Smooth muscle cell of the brain vasculature (primary cell): ENCODE data around the gene DMD.

Experiments
- DNase-seq: peaks from one replicate; pipeline ENCODE4 v3.0.0-alpha.2; 2012; ENCODE audit warnings: low read depth, low spot score

DMD gene

DNA sequence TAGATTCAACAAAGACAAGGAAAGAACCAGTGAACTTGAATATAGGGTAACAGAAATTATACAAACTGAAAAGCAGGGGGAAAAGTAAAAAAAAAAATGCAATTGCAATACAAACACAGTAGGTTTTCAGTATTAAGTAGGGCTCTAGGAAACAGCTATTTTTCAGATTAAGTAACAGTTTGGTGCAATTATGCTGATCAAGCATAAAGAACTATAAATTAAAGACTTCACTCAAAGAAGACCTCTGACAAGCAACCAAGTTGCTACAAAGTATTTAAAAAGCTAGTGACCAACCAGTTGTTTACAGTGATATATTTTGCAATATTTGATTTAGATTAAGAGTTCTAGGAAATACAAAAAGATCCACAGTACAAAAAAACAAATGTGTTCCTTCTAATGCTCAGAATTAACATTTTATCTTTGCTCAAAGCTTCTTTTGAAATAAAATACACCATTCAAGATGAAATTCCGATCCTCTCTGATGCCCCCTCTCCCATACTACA lies 1908.7 kb downstream of the DMD start:
- no peak for DNase-seq

GRCh38 chrX:31301941-31302340 lies 1909.4 kb downstream of the DMD start:
- DNase-seq, result no peak

DNA sequence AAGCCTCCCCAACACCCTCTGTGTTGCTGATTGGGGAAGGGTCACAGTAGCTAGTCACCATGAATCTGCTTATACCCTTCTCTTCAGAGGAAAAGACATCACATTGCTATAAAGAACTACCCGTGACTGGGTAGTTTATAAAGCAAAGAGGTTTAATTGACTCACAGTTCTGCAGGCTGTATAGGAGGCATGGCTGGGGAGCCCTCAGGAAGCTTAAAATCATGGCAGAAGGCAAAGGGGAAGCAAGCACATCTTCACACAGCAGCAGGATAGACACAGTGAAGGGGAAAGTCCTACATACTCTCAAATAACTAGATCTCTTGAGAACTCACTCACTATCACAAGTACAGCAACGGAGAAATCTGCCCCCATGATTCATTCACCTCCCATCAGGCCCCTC lies 1910.1 kb downstream of the DMD start:
- no peak for DNase-seq

GRCh38 chrX:31298916-31299315 lies 1912.4 kb downstream of the DMD start:
- no peak for DNase-seq

DNA sequence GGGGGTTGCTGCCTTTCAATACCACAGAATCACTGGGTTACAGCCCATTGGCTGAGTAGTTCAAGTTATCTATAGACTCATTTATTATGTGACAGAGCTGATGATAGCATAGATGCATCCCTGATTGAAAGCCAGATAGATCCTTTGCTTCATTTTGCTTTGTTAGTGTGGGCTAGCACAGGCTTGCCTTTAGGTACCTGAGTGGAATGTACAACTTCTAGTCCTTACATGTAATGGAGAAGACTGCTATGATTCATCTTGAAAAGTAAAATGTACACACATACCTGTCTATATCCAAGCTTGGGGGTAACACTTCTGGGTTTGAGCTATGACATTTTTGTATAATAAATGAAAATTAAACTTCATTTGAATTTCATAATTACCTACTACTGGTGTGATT lies 1913.5 kb downstream of the DMD start:
- no peak for DNase-seq

GRCh38 chrX:31294475-31294874 lies 1916.9 kb downstream of the DMD start:
- no peak for DNase-seq

GRCh38 chrX:31293409-31293808 lies 1917.9 kb downstream of the DMD start:
- no peak for DNase-seq

- DNase-seq, result no peak
Measured at GRCh38 chrX:31291131-31291530, 1920.2 kb downstream of the DMD start.

- no peak for DNase-seq
Measured at GRCh38 chrX:31287861-31288260, 1923.5 kb downstream of the DMD start.

- DNase-seq, result no peak
Measured at GRCh38 chrX:31280580-31280979, 1930.8 kb downstream of the DMD start.

GRCh38 chrX:31279359-31279758 lies 1932.0 kb downstream of the DMD start:
- no peak for DNase-seq

DNA sequence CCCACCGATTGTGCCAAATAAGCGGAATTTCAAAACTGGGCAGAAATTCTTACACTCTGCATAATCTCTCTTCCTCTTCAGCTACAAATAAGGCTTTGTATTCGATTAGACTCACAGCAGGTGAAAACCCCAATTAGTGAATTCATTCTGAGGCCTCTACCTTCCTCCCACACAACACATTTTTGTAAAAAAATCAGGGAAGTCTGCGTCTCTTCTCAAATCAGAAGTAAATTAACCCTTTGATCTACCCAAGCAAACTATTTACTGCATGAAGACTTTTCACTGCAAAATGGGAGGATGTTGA lies 1938.9 kb downstream of the DMD start:
- no peak for DNase-seq

DNA sequence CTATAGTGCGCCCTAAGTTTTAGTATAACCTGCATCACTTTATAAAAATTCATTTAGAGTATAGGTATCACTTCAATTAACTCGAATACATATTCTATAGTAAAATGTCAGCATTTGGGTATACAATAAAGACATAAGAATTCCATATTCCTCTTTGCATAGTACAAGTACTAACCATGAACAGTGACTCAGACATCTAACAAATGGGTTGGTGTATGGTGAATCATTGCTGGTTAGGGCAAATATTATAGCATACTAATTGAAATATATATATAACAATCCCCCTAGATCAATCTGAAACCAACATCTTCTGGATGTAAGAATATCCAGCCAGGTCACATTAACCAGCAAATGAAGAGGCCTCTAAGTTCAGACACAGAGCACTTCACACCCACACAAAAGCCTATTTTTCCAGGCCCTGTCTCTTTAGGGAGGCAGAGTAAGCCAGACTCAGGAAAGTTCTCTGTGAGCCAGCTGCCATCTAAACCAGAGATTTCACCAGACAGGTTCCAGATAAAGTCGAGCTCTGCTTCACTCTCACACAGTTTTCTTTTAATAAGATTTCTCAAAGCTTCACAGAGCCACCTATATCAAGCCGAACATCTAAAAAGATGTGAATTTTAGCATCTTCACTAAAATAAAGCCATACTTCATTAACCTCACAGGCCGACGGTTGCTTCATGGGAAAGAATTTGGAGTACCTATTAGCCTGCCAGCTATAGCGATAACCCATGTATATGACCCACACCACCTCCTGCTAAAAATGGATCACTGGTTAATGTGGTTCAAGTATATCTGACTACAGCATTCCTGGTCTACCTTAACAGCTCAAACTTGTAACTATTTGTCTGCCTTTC lies 1939.5 kb downstream of the DMD start:
- no peak for DNase-seq

- DNase-seq, result no peak
Measured at GRCh38 chrX:31269914-31270313, 1941.4 kb downstream of the DMD start.

GRCh38 chrX:31268359-31268758 lies 1943.0 kb downstream of the DMD start:
- DNase-seq, result no peak

DNA sequence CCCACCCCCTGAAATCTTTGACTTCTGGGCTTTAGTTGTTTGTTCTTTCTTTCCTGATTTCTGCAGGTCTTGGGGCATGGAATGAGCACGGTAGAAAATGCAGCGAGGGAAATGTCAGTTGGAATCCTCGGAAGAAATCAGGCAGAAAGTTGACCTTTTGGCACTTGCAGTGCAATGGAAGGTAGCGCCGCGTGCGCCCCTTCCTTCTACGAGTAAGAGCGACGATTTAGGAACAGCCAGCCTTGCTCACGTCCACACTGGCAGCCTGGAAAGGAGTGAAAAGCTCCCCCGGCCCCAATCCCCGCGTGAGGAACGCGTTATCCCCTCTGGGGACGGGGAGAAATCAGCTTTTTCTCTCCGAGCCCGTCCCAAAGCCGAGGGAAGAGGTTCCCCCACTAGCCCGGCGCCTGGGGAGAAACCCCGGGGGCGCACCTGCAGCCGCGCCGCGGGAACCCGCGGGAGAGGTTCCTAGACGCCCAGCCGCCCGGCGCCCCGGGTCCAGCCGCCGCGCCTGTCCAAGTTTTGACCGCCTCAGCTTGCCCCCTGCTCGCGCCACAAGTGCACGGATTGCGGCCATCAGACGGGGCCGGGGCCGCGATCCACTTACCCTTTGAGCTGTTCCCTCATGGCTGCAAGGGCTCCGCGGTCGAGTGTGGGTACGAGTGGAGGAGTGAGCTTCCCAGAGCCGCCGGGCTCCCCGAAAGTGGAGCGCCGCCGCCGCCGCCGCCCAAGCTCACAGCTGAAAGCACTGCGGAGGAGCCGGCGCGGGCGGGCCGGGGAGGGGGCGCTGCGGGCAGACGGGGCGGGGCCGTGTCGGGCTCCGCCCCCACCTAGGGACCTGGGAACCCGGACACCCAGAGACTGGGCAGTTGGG lies 1944.9 kb downstream of the DMD start:
- DNase-seq, result peak; percentile 6

GRCh38 chrX:31265383-31265782 lies 1946.0 kb downstream of the DMD start:
- DNase-seq, result no peak

DNA sequence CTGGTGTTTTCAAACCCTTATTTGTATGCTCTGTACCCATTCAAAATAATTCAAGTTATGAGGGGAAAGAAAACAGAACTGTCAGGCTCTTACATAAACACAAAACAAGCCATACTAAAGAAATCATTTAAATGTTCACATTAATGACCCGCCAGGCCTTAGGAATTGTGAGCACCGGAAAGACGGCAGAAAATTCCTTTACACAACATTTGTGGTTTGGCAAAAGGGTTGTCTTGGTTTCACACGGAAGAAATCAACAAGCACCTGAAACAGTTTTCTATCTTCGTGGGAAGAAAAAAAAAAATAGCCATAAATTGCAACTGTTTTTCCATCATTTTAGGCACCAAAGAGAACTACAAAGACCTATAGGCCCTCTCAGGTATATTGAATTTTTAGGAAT lies 1951.0 kb downstream of the DMD start:
- no peak for DNase-seq

GRCh38 chrX:31258166-31258565 lies 1953.2 kb downstream of the DMD start:
- no peak for DNase-seq

DNA sequence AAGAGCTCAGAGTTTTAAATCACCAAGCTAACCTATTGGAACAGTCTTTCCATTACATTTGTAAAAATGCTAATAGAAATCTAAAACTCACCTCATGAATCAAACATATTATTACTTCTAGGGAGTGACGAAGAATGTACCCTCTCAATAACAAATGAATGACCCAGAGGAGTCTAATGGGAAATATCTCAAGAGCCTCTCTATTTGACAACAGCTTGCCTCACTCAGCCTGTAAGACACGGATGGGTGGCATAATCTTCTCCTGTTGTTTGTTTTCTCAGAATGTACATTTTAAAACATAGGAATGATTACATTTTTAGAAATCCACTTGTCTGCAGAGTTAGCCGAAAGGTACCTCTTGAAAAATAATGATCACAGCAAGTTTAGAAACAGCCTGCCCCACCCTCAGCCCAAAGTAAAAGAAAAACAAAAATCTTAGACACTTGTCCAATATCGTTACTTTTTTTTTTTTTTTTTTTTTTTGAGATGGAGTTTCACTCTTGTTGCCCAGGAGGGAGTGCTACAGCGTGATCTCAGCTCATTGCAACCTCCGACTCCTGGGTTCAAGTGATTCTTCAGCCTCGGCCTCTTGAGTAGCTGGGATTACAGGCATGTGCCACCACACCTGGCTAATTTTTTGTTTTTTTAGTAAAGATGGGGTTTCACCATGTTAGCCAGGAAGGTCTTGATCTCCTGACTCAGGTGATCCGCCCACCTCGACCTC lies 1955.9 kb downstream of the DMD start:
- no peak for DNase-seq

DNA sequence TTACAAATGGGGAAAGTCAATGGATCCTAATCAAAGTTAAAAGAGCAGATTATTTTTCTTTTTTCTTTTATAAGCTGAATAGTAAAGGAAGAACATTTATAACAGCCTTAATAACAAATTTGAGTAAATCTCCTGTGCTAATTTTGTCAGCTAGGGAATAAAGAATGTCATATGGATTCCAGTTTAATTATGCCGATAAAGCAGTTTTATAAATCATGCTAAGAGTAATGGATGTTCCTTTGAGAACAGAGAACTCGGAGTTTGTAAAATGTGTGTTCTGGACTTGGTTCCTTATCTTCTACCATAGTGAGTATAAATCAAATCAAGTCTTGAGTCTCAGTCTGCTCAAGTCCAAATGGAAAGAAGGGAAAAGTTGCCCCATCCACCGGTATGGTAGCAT lies 1959.2 kb downstream of the DMD start:
- no peak for DNase-seq

- no peak for DNase-seq
Measured at GRCh38 chrX:31251336-31251735, 1960.0 kb downstream of the DMD start.
